Panc1 (cell line): ENCODE results near the gene FOXN1. TPM values are rescaled to one million over a fixed set of nuclear protein-coding genes. Genes with fewer than 3 reads are reported as not detected.

Experiments used
- ATAC-seq: fragments of 200-7000 bp; cut with Tn5 transposase; 2 replicates; pipeline ENCODE4 v1.9.1; 2020; ENCODE audit warnings: mild to moderate bottlenecking, moderate library complexity
- BruUV-seq: library from RNA; stranded (reverse); fragments of 400-500 nt; replicated peaks from 2 replicates; lab custom pipeline; 2021; lab: Mats Ljungman, UMichigan
- CTCF ChIA-PET: fragments of 300-600 bp; sonication (Branson Sonifier 250); formaldehyde crosslinking; loops from one replicate; lab custom pipeline; 2022; ENCODE audit warnings: antibody characterized with exemption; lab: Charles Lee
- POLR2A ChIA-PET: fragments of 300-600 bp; sonication (Branson Sonifier 250); formaldehyde crosslinking; loops from one replicate; lab custom pipeline; 2022; ENCODE audit warnings: antibody characterized with exemption; lab: Charles Lee
- DNase-seq: peaks from one replicate; pipeline ENCODE4 v3.0.0-alpha.2; 2010; ENCODE audit warnings: low read depth, low spot score
- H3K27ac ChIP-seq: 2 replicates; pipeline ENCODE4 v1.5.1; 2011; ENCODE audit warnings: mild to moderate bottlenecking, low read length, inconsistent platforms
- H3K27me3 ChIP-seq: fragments of 200-500 bp; sonication (Bioruptor generic); 2 replicates; pipeline ENCODE4 v1.6.0; 2014; ENCODE audit warnings: low read length, inconsistent platforms; ENCODE audit not compliant: control insufficient read depth, insufficient read depth
- H3K36me3 ChIP-seq: fragments of 200-500 bp; sonication (Bioruptor generic); 2 replicates; pipeline ENCODE4 v1.5.1; 2014; ENCODE audit warnings: inconsistent platforms, mild to moderate bottlenecking, low read length, moderate library complexity; ENCODE audit not compliant: control insufficient read depth, insufficient read depth
- H3K4me1 ChIP-seq: 2 replicates; pipeline ENCODE4 v1.5.1; 2011; ENCODE audit warnings: inconsistent platforms, mild to moderate bottlenecking, low read length, moderate library complexity; ENCODE audit not compliant: control insufficient read depth, insufficient read depth
- H3K4me3 ChIP-seq, 2 experiments: 2 replicates each; pipeline ENCODE4 v1.5.1; 2011 to 2012; ENCODE audit warnings: low read depth in 2 of 2, low read length in 2 of 2, mild to moderate bottlenecking in 2 of 2, inconsistent platforms in 1 of 2, moderate library complexity in 1 of 2
- H3K9me3 ChIP-seq: fragments of 200-500 bp; sonication (Bioruptor generic); 2 replicates; pipeline ENCODE4 v1.5.1; 2014; ENCODE audit warnings: low read depth, mild to moderate bottlenecking, inconsistent platforms, low read length, moderate library complexity; ENCODE audit not compliant: control insufficient read depth, insufficient read depth
- CTCF ChIP-seq: fragments of 450-650 bp; IDR thresholded peaks from 2 replicates; pipeline ENCODE4 v1.5.1; 2017; ENCODE audit warnings: mild to moderate bottlenecking
- POLR2AphosphoS5 ChIP-seq: IDR thresholded peaks from 2 replicates; pipeline ENCODE4 v1.6.1; 2012; ENCODE audit warnings: mild to moderate bottlenecking, low read depth, low read length, moderate library complexity
- REST ChIP-seq, 2 experiments: IDR thresholded peaks; 2 replicates each; pipeline ENCODE4 v1.6.1; 2011 to 2012; ENCODE audit warnings: low read depth in 2 of 2, control low read depth in 1 of 2, low read length in 1 of 2, mild to moderate bottlenecking in 1 of 2, moderate library complexity in 1 of 2; ENCODE audit not compliant: insufficient read depth in 1 of 2
- SIN3A ChIP-seq: IDR thresholded peaks from 2 replicates; pipeline ENCODE4 v1.6.1; 2012; ENCODE audit warnings: low read depth, mild to moderate bottlenecking, low read length, moderate library complexity, borderline replicate concordance; ENCODE audit not compliant: insufficient read depth
- TCF7L2 ChIP-seq: IDR thresholded peaks from 2 replicates; pipeline ENCODE4 v1.6.1; 2011; ENCODE audit warnings: mild to moderate bottlenecking, low read depth, low read length, inconsistent platforms
- in situ Hi-C: cut with HindIII; loops from 2 replicates; pipeline ENCODE4 v1.10.0; 2016; ENCODE audit warnings: low sequenced_read_pairs, low pct_unique_long_range_greater_than_20kb
- intact Hi-C: fragments of 100-400 bp; cut with micrococcal nuclease; formaldehyde crosslinking; loops from one replicate; pipeline ENCODE4 v1.10.0; 2022; ENCODE audit not compliant: unreplicated experiment
- total RNA-seq: library from RNA; stranded (reverse); gene quantifications from one replicate; pipeline ENCODE4 v1.2.1, GENCODE V29; 2021; ENCODE audit not compliant: unreplicated experiment

Gene FOXN1
- total RNA-seq, 1 experiment from 2014 or later, result not detected

GRCh38 chr17:28475151-28475900, 30.8 kb upstream of the FOXN1 start:
- ChIA-PET CTCF (no interaction called here), POLR2A (interaction anchor here (0.5 kb wide), 2 partner anchors 78 to 103 kb away, joined by 5 to 7 read pairs; no protein-coding TSS in a partner anchor)
- DNase-seq (no peak), ATAC-seq (peak; percentile 49; the same call in 1 of the 2 replicates)
- no peak overlapping the region for H3K4me3 ChIP-seq
- BruUV-seq, result no TSS peak
- no peaks in the 10 kb centered on the region for H3K4me1 ChIP-seq
- TF ChIP-seq REST (IDR thresholded peaks at IDR 0.05; ENCODE audit: insufficient read depth in 1 of 2, low read depth in 2 of 2, low read length in 1 of 2) (no peak), TCF7L2 (no peak), POLR2AphosphoS5 (no peak), CTCF (no peak), SIN3A (no peak)
- H3K27me3 ChIP-seq, result no peaks in the 10 kb centered on the region
- no peaks in the 10 kb centered on the region for H3K9me3 ChIP-seq
- intact Hi-C loops, result no loop called here
- no peak overlapping the region for H3K27ac ChIP-seq
- no peaks in the 10 kb centered on the region for H3K36me3 ChIP-seq
- in situ Hi-C loops, result no loop called here

- DNase-seq (no peak), ATAC-seq (no peak)
- H3K36me3 ChIP-seq, result no peaks in the 10 kb centered on the region
- TF ChIP-seq CTCF, result no peak
- no peaks in the 10 kb centered on the region for H3K9me3 ChIP-seq
- no peaks in the 10 kb centered on the region for H3K4me1 ChIP-seq
- in situ Hi-C loops (no loop called here), intact Hi-C loops (no loop called here)
- H3K4me3 ChIP-seq, result no peak overlapping the region
- CTCF ChIA-PET, result no interaction called here
- POLR2A ChIA-PET, result interaction anchor here (0.5 kb wide), 1 partner anchor 53 kb away, joined by 5 read pairs; no protein-coding TSS in a partner anchor
- no peaks in the 10 kb centered on the region for H3K27me3 ChIP-seq
- no peak overlapping the region for H3K27ac ChIP-seq
- BruUV-seq, result no TSS peak
Measured at GRCh38 chr17:28476076-28476865, 29.9 kb upstream of the FOXN1 start.
